Smooth muscle cell (in vitro differentiated cells): ENCODE results near the gene LRRC14B. TPM values are rescaled to one million over a fixed set of nuclear protein-coding genes. Genes with fewer than 3 reads are reported as not detected.

ENCODE experiments used
- DNase-seq: peaks from one replicate; lab custom pipeline; 2025; ENCODE audit not compliant: unreplicated experiment; lab: John Stamatoyannopoulos, UW
- H2AFZ ChIP-seq: fragments of 200-600 bp; sonication (generic); 2 replicates; pipeline ENCODE4 v1.6.0; 2016; ENCODE audit warnings: antibody characterized with exemption, low read depth, mild to moderate bottlenecking
- H3F3A ChIP-seq: fragments of 200-600 bp; sonication (generic); 2 replicates; pipeline ENCODE4 v1.6.0; 2017; ENCODE audit warnings: antibody characterized with exemption, low read depth
- H3K27ac ChIP-seq: fragments of 200-600 bp; sonication (generic); 2 replicates; pipeline ENCODE4 v1.5.1; 2016; ENCODE audit warnings: low read depth, mild to moderate bottlenecking
- H3K27me3 ChIP-seq: fragments of 200-600 bp; sonication (generic); 2 replicates; pipeline ENCODE4 v1.6.1; 2016; ENCODE audit warnings: low read depth, mild to moderate bottlenecking
- H3K36me3 ChIP-seq: fragments of 200-600 bp; sonication (generic); 2 replicates; pipeline ENCODE4 v1.5.1; 2016; ENCODE audit warnings: low read depth
- H3K4me1 ChIP-seq: fragments of 200-600 bp; sonication (generic); 2 replicates; pipeline ENCODE4 v1.5.1; 2016; ENCODE audit warnings: low read depth
- H3K4me2 ChIP-seq: fragments of 200-600 bp; sonication (generic); 2 replicates; pipeline ENCODE4 v1.6.0; 2016; ENCODE audit warnings: mild to moderate bottlenecking
- H3K4me3 ChIP-seq: fragments of 200-600 bp; sonication (generic); 2 replicates; pipeline ENCODE4 v1.5.1; 2016; ENCODE audit warnings: mild to moderate bottlenecking
- H3K79me2 ChIP-seq: fragments of 200-600 bp; sonication (generic); 2 replicates; pipeline ENCODE4 v1.6.0; 2016; ENCODE audit warnings: low read depth, mild to moderate bottlenecking
- H3K9ac ChIP-seq: fragments of 200-600 bp; sonication (generic); 2 replicates; pipeline ENCODE4 v1.6.0; 2016; ENCODE audit warnings: low read depth
- H3K9me3 ChIP-seq: fragments of 200-600 bp; sonication (generic); replicated peaks from 2 replicates; pipeline ENCODE4 v1.5.1; 2016; ENCODE audit warnings: low read depth
- H4K20me1 ChIP-seq: fragments of 200-600 bp; sonication (generic); 2 replicates; pipeline ENCODE4 v1.6.0; 2016; ENCODE audit warnings: low read depth
- CTCF ChIP-seq: fragments of 200-600 bp; sonication (generic); IDR thresholded peaks from 2 replicates; pipeline ENCODE4 v1.5.1; 2017; ENCODE audit warnings: borderline replicate concordance, mild to moderate bottlenecking, antibody characterized with exemption; ENCODE audit not compliant: insufficient read depth, poor library complexity, severe bottlenecking
- WGBS: methylation state at CpG from one replicate; pipeline ENCODE4 v1.1.7; 2016; ENCODE audit warnings: low lambda C conversion rate; 5-methylcytosine and 5-hydroxymethylcytosine counted together
- polyA plus RNA-seq: library from polyadenylated mRNA; unstranded; fragments of >200 nt; fragmentation: Nextera tagmentation; extraction: Ambion mirVana; gene quantifications from 2 replicates; pipeline ENCODE4 v1.2.1, GENCODE V29; 2016
- total RNA-seq: library from RNA; depleted of rRNA; stranded (reverse); fragments of >200 nt; gene quantifications from 2 replicates; pipeline ENCODE4 v1.2.3, GENCODE V29; 2014

The LRRC14B gene
- total and polyA plus RNA-seq, 2 experiments from 2014 or later, result not detected

DNA sequence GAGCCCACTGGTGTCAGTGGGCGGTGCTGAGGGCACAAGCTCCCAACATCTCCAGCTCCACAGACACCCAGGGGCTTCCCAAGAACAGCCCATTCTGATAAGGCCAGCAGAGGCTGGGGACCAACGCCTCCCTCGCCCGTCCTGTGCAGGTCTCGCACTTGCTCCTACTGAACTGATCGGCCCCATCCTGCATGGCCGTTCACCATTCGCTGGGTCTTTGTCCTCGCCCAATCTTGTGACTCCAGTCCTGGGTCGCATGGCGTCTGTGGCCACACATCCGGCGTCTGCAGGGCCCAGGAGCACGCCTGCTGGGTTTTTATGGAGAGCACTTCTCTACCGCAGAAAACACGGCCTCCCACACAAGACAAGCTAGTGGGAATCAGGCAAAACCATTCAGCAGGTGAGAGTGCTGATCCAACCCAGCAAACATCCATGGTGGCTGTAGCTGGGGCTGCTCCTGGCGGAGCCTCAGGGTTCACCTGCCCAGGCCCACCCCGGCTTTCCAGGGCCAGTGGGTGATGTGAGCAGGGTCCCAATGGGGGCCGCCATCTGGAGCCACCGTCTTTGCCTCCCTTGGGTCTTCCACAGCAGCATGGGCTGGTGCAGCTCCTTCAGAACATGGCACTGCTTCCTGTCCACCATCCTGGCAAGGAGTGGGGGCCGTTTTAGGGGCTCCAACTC is 7.4 kb downstream of the LRRC14B start:
- Histone ChIP-seq H3K4me1 (no peaks in the 10 kb centered on the region), H3F3A (no peaks in the 10 kb centered on the region), H3K9me3 (no peaks in the 10 kb centered on the region), H3K36me3 (no peaks in the 10 kb centered on the region), H3K27me3 (no peaks in the 10 kb centered on the region), H2AFZ (no peak overlapping the region), H3K4me3 (no peak overlapping the region), H4K20me1 (peaks cover 38% of the 10 kb centered on the region), H3K79me2 (no peaks in the 10 kb centered on the region), H3K27ac (no peak overlapping the region), H3K9ac (no peak overlapping the region), H3K4me2 (no peak overlapping the region)
- no peak for TF ChIP-seq CTCF
- DNase-seq, result no peak
- WGBS, result 97% methylated on average over 21 of the region's 21 CpGs

GRCh38 chr5:199197-199949 is 8.1 kb downstream of the LRRC14B start:
- H3K79me2 ChIP-seq, result no peaks in the 10 kb centered on the region
- no peaks in the 10 kb centered on the region for H3K27me3 ChIP-seq
- no peak for DNase-seq
- no peaks in the 10 kb centered on the region for H3K36me3 ChIP-seq
- no peaks in the 10 kb centered on the region for H3K4me1 ChIP-seq
- 100% methylated on average over 15 of the region's 16 CpGs for WGBS
- H3K4me2 ChIP-seq, result no peak overlapping the region
- no peaks in the 10 kb centered on the region for H3K9me3 ChIP-seq
- no peak overlapping the region for H2AFZ ChIP-seq
- H4K20me1 ChIP-seq, result peaks cover 42% of the 10 kb centered on the region
- H3K27ac ChIP-seq, result no peak overlapping the region
- H3K9ac ChIP-seq, result no peak overlapping the region
- H3K4me3 ChIP-seq, result no peak overlapping the region
- no peaks in the 10 kb centered on the region for H3F3A ChIP-seq
- TF ChIP-seq CTCF, result no peak

DNA sequence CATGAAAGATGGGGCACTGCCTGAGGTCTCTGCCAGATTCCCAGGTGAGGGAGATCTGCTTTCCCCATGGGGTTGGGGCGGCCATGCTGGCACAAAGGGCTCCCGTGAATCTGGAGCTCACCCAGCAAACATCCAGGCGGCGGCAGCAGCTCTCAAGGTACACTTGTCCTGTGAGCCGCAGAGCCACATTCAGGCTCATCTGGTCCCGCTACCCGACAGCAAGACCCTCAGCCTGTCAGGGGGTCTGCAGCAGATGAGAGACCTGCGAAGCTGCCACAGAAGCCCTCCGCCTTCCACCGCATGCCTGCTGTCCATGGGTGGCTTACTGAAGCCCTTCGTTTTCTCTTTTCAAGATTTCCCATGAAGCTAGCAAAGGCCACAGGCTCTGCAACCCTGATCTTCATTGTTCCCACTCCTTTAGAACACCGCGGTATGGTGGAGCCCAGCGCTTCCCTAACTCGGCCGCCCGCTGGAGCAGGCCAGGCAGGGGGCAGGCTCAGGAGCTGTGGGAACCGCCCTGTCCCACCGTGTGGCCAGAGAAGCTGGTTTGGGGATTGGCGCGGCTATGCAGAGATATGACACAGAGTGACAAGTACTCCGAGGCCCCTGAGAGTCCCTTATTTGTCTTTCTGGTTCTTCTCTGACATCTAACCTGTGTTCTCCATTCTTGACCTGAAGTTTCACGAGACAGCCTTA is 8.8 kb downstream of the LRRC14B start:
- H2AFZ ChIP-seq, result no peak overlapping the region
- H3K4me3 ChIP-seq, result no peak overlapping the region
- H3K79me2 ChIP-seq, result no peaks in the 10 kb centered on the region
- no peaks in the 10 kb centered on the region for H3K27me3 ChIP-seq
- H3F3A ChIP-seq, result no peaks in the 10 kb centered on the region
- peaks cover 45% of the 10 kb centered on the region for H4K20me1 ChIP-seq
- DNase-seq, result no peak
- no peak overlapping the region for H3K4me2 ChIP-seq
- no peak for TF ChIP-seq CTCF
- H3K36me3 ChIP-seq, result no peaks in the 10 kb centered on the region
- H3K9me3 ChIP-seq, result no peaks in the 10 kb centered on the region
- no peak overlapping the region for H3K27ac ChIP-seq
- no peak overlapping the region for H3K9ac ChIP-seq
- whole genome bisulfite sequencing, result 93% methylated on average over 23 of the region's 23 CpGs
- no peaks in the 10 kb centered on the region for H3K4me1 ChIP-seq
